SK-N-SH (cell line): ENCODE measurements around the gene ZNF585A.

Experiments used
- CTCF ChIP-seq: fragments of 200-600 bp; sonication (generic); IDR thresholded peaks from 2 replicates; pipeline ENCODE4 v1.6.1; 2017; ENCODE audit warnings: antibody characterized with exemption, mild to moderate bottlenecking, moderate library complexity
- REST ChIP-seq: IDR thresholded peaks from 2 replicates; pipeline ENCODE4 v1.6.1; 2012; ENCODE audit warnings: mild to moderate bottlenecking, low read depth, low read length, moderate library complexity
- RXRA ChIP-seq: IDR thresholded peaks from 2 replicates; pipeline ENCODE4 v1.4.0; 2012; ENCODE audit warnings: low read depth, mild to moderate bottlenecking, borderline replicate concordance
- SMC3 ChIP-seq: IDR thresholded peaks from 2 replicates; pipeline ENCODE4 v1.6.1; 2012; ENCODE audit warnings: low read depth, low read length, improper control_type of control experiment
- TAF1 ChIP-seq: IDR thresholded peaks from 2 replicates; pipeline ENCODE4 v1.6.1; 2012; ENCODE audit warnings: low read depth, mild to moderate bottlenecking, low read length, moderate library complexity, borderline replicate concordance
- TCF12 ChIP-seq: IDR thresholded peaks from 2 replicates; pipeline ENCODE4 v1.4.0; 2012
- TEAD4 ChIP-seq: IDR thresholded peaks from 2 replicates; pipeline ENCODE4 v1.4.0; 2012; ENCODE audit warnings: mild to moderate bottlenecking, borderline replicate concordance; ENCODE audit not compliant: insufficient read depth

- TF ChIP-seq CTCF (no peak), REST (no peak), SMC3 (no peak), TCF12 (no peak), RXRA (no peak), TAF1 (no peak), TEAD4 (no peak)
Measured at GRCh38 chr19:37220383-37220782, 47.9 kb upstream of the ZNF585A start.
